Fibroblast of skin of right quadriceps (primary cell): Measurements from ENCODE around the gene CHFR.
A peak's percentile ranks its signal among the peaks of the same experiment; 100 is the strongest.
"Not testable (repeated sequence)": the region's sequence is repeated elsewhere in the genome, so short reads cannot be mapped to it uniquely, and the experiment has no call there.

Experiments
- DNase-seq: peaks from one replicate; pipeline ENCODE4 v3.0.0-alpha.2; 2013

The CHFR gene

GRCh38 chr12:132838410-132839080 is 48.9 kb downstream of the CHFR start:
- no peak for DNase-seq

GRCh38 chr12:132837693-132838409 is 49.6 kb downstream of the CHFR start:
- DNase-seq, result no peak

- DNase-seq, result no peak
Measured at GRCh38 chr12:132836795-132837331, 50.5 kb downstream of the CHFR start.

GRCh38 chr12:132836230-132836629 is 51.2 kb downstream of the CHFR start:
- DNase-seq, result not testable (repeated sequence)

- DNase-seq, result no peak
Measured at GRCh38 chr12:132835076-132836025, 52.1 kb downstream of the CHFR start.

GRCh38 chr12:132834181-132834711 is 53.2 kb downstream of the CHFR start:
- no peak for DNase-seq

- no peak for DNase-seq
Measured at GRCh38 chr12:132833341-132833740, 54.1 kb downstream of the CHFR start.

GRCh38 chr12:132831771-132832170 is 55.6 kb downstream of the CHFR start:
- DNase-seq, result no peak

- DNase-seq, result peak; percentile 95
Measured at GRCh38 chr12:132828706-132829534, 58.5 kb downstream of the CHFR start, which contains the start of gene GOLGA3. Gene GOLGA3, minus strand, starts transcription at chr12:132828869. Its CDS starts 6,741 bp downstream, at chr12:132822128.

- peak; percentile 66 for DNase-seq
Measured at GRCh38 chr12:132827763-132828703, 59.4 kb downstream of the CHFR start.

- no peak for DNase-seq
Measured at GRCh38 chr12:132825861-132826260, 61.5 kb downstream of the CHFR start.

- DNase-seq, result no peak
Measured at GRCh38 chr12:132825089-132825488, 62.3 kb downstream of the CHFR start.

- no peak for DNase-seq
Measured at GRCh38 chr12:132824053-132824452, 63.4 kb downstream of the CHFR start.

- DNase-seq, result no peak
Measured at GRCh38 chr12:132818562-132818961, 68.8 kb downstream of the CHFR start.

GRCh38 chr12:132814232-132814631 is 73.2 kb downstream of the CHFR start:
- no peak for DNase-seq

- DNase-seq, result no peak
Measured at GRCh38 chr12:132813443-132813842, 74.0 kb downstream of the CHFR start.

GRCh38 chr12:132812631-132813305 is 74.6 kb downstream of the CHFR start:
- DNase-seq, result peak; percentile 38

- DNase-seq, result peak; percentile 25
Measured at GRCh38 chr12:132809391-132809790, 78.0 kb downstream of the CHFR start.

- no peak for DNase-seq
Measured at GRCh38 chr12:132807295-132808092, 79.9 kb downstream of the CHFR start.
